A549 (cell line): ENCODE data around the gene HPS5. TPM values are rescaled to one million over a fixed set of nuclear protein-coding genes. Genes with fewer than 3 reads are reported as not detected.
A peak's percentile ranks its signal among the peaks of the same experiment; 100 is the strongest.

Experiments used
- ATAC-seq, 2 experiments: fragments of 200-7000 bp in 1 of 2; fragments of >200 bp in 1 of 2; cut with Nextera tagmentation in 1 of 2; cut with Tn5 transposase in 1 of 2; 3 replicates each; pipeline versions ENCODE4 v1.8.0 to v1.9.1; 2018 to 2020; ENCODE audit warnings: mild to moderate bottlenecking in 1 of 2, moderate library complexity in 1 of 2
- CTCF ChIA-PET: fragments of 300-600 bp; sonication (Branson Sonifier 250); formaldehyde crosslinking; extraction: SDS; loops from one replicate; lab custom pipeline; 2021; ENCODE audit warnings: antibody characterized with exemption, inconsistent platforms; lab: Yijun Ruan, JAX
- POLR2A ChIA-PET: fragments of 350-600 bp; formaldehyde crosslinking; extraction: SDS; loops from one replicate; lab custom pipeline; 2021; ENCODE audit warnings: antibody characterized with exemption, inconsistent platforms; lab: Yijun Ruan, JAX
- DNase-seq, 2 experiments: peaks; one replicate each; pipeline versions ENCODE4 v3.0.0 to v3.0.0-alpha.2; 2011 to 2016; ENCODE audit warnings: low read depth in 1 of 2, low spot score in 1 of 2
- FAIRE-seq: peaks from 2 replicates; lab custom pipeline; 2011; peaks lifted over from hg19 to GRCh38; lab: Jason Lieb, UNC
- H3K27ac ChIP-seq, 2 experiments: fragments of >200 bp; sonication (Bioruptor Twin); formaldehyde crosslinking; 3 replicates each; pipeline ENCODE4 v1.5.1; 2016 to 2017
- H3K4me1 ChIP-seq: fragments of >200 bp; sonication (Bioruptor Twin); formaldehyde crosslinking; 3 replicates; pipeline ENCODE4 v1.6.1; 2016
- H3K4me2 ChIP-seq: fragments of >200 bp; sonication (Bioruptor Twin); formaldehyde crosslinking; 3 replicates; pipeline ENCODE4 v1.6.1; 2016
- H3K4me3 ChIP-seq: fragments of >200 bp; sonication (Bioruptor Twin); formaldehyde crosslinking; 3 replicates; pipeline ENCODE4 v1.5.1; 2016
- H3K9me3 ChIP-seq: fragments of >200 bp; sonication (Bioruptor Twin); formaldehyde crosslinking; 3 replicates; pipeline ENCODE4 v1.6.1; 2016
- CBX2 ChIP-seq: fragments of 200-600 bp; sonication (generic); IDR thresholded peaks from 2 replicates; pipeline ENCODE4 v1.6.1; 2016; ENCODE audit warnings: low read depth, mild to moderate bottlenecking, borderline replicate concordance
- CBX8 ChIP-seq: fragments of 200-600 bp; sonication (generic); IDR thresholded peaks from 2 replicates; pipeline ENCODE4 v1.6.1; 2016
- CEBPB ChIP-seq, 2 experiments: fragments of >200 bp in 1 of 2; sonication (Bioruptor Twin) in 1 of 2; formaldehyde crosslinking in 1 of 2; IDR thresholded peaks; 2 replicates each; pipeline ENCODE4 v1.6.1; 2012 to 2016
- EHF ChIP-seq: fragments of 250-450 bp; sonication (Bioruptor Pico); IDR thresholded peaks from 2 replicates; pipeline ENCODE4 v1.5.0; 2020; ENCODE audit warnings: mild to moderate bottlenecking
- FOSL2 ChIP-seq, 2 experiments: fragments of 450-650 bp in 1 of 2; fragments of >200 bp in 1 of 2; sonication (Bioruptor Twin) in 1 of 2; formaldehyde crosslinking; IDR thresholded peaks; 2 replicates each; pipeline versions ENCODE4 v1.5.0 to v1.6.1; 2016 to 2020; ENCODE audit warnings: mild to moderate bottlenecking in 1 of 2, moderate library complexity in 1 of 2
- GATA3 ChIP-seq: IDR thresholded peaks from 2 replicates; pipeline ENCODE4 v1.6.1; 2012; ENCODE audit warnings: borderline replicate concordance
- HEYL ChIP-seq: fragments of 250-450 bp; sonication (Bioruptor Pico); IDR thresholded peaks from 2 replicates; pipeline ENCODE4 v1.8.0; 2021; ENCODE audit warnings: mild to moderate bottlenecking, moderate library complexity
- KDM1A ChIP-seq: fragments of 200-600 bp; sonication (generic); IDR thresholded peaks from 2 replicates; pipeline ENCODE4 v1.6.1; 2016; ENCODE audit warnings: low read depth, mild to moderate bottlenecking
- KDM5A ChIP-seq: fragments of 200-600 bp; sonication (generic); IDR thresholded peaks from 2 replicates; pipeline ENCODE4 v1.6.1; 2016; ENCODE audit warnings: antibody characterized with exemption, mild to moderate bottlenecking
- MAFK ChIP-seq: fragments of 450-650 bp; IDR thresholded peaks from 2 replicates; pipeline ENCODE4 v1.6.1; 2014; ENCODE audit not compliant: partially characterized antibody
- MAZ ChIP-seq: fragments of 150-350 bp; IDR thresholded peaks from 2 replicates; pipeline ENCODE4 v1.6.1; 2014; ENCODE audit warnings: antibody characterized with exemption, low read depth, low read length, borderline replicate concordance
- NPAS2 ChIP-seq: fragments of 250-450 bp; sonication (Bioruptor Pico); IDR thresholded peaks from 2 replicates; pipeline ENCODE4 v1.8.0; 2022; ENCODE audit warnings: mild to moderate bottlenecking, moderate library complexity, borderline replicate concordance
- POLR2A ChIP-seq: IDR thresholded peaks from 2 replicates; pipeline ENCODE4 v1.6.1; 2012; ENCODE audit warnings: mild to moderate bottlenecking, low read length
- RAD21 ChIP-seq, 2 experiments: fragments of >200 bp in 1 of 2; sonication (Bioruptor Twin) in 1 of 2; formaldehyde crosslinking in 1 of 2; IDR thresholded peaks in 1 of 2; conservative IDR thresholded peaks in 1 of 2; 2 replicates in 1 of 2; 3 replicates in 1 of 2; pipeline ENCODE4 v1.6.1; 2012 to 2018; ENCODE audit warnings: inconsistent platforms in 1 of 2
- RCOR1 ChIP-seq: fragments of 150-350 bp; IDR thresholded peaks from 2 replicates; pipeline ENCODE4 v1.6.1; 2014; ENCODE audit warnings: antibody characterized with exemption, low read length, low read depth
- RFX5 ChIP-seq: fragments of 450-650 bp; IDR thresholded peaks from 2 replicates; pipeline ENCODE4 v1.7.1; 2014; ENCODE audit warnings: antibody characterized with exemption, mild to moderate bottlenecking, moderate library complexity
- SREBF2 ChIP-seq: fragments of 450-650 bp; IDR thresholded peaks from 2 replicates; pipeline ENCODE4 v1.6.1; 2014; ENCODE audit warnings: mild to moderate bottlenecking, moderate library complexity
- TFCP2L1 ChIP-seq: fragments of 250-450 bp; sonication (Bioruptor Pico); IDR thresholded peaks from 2 replicates; pipeline ENCODE4 v1.5.0; 2021; ENCODE audit warnings: mild to moderate bottlenecking
- ZC3H11A ChIP-seq: fragments of 450-650 bp; IDR thresholded peaks from 2 replicates; pipeline ENCODE4 v1.6.1; 2014; ENCODE audit warnings: antibody characterized with exemption, mild to moderate bottlenecking
- ZSCAN20 ChIP-seq: fragments of 250-450 bp; sonication (Bioruptor Pico); IDR thresholded peaks from 2 replicates; pipeline ENCODE4 v1.8.0; 2022; ENCODE audit warnings: mild to moderate bottlenecking, moderate library complexity
- WGBS: methylation state at CpG from one replicate; pipeline ENCODE4 v1.1.6; 2017; ENCODE audit errors: missing lambda C conversion rate; 5-methylcytosine and 5-hydroxymethylcytosine counted together
- polyA plus RNA-seq, 4 experiments: library from polyadenylated mRNA; depleted of rRNA in 3 of 4; stranded (reverse); fragments of >200 nt; fragmentation: RNase III in 1 of 4; extraction: RNeasy Plus Mini Kit Qiagen cat#74134 plus additional on column Dnase treatment in 1 of 4; gene quantifications; 2 replicates in 3 of 4; 3 replicates in 1 of 4; pipeline ENCODE4 v1.2.3, GENCODE V29; 2011 to 2017
- TF ChIP-seq, protein P1 (sequence below): fragments of 250-450 bp; sonication (Bioruptor Pico); IDR thresholded peaks from 2 replicates; pipeline ENCODE4 v1.5.0; 2020; ENCODE audit warnings: low read depth, mild to moderate bottlenecking, moderate library complexity
- TF ChIP-seq, protein P2 (sequence below): IDR thresholded peaks from 2 replicates; pipeline ENCODE4 v1.6.1; 2012; ENCODE audit warnings: low read depth, borderline replicate concordance
- TF ChIP-seq, protein P3 (sequence below): fragments of >200 bp; sonication (Bioruptor Twin); formaldehyde crosslinking; IDR thresholded peaks from 3 replicates; pipeline ENCODE4 v1.5.1; 2016
- TF ChIP-seq, protein P4 (sequence below): IDR thresholded peaks from 2 replicates; pipeline ENCODE4 v1.6.1; 2012

HPS5 gene
- polyA plus RNA-seq, 2 of the 4 experiments (the other 2 are of a cell fraction): 18.4 to 29.1 TPM

DNA sequence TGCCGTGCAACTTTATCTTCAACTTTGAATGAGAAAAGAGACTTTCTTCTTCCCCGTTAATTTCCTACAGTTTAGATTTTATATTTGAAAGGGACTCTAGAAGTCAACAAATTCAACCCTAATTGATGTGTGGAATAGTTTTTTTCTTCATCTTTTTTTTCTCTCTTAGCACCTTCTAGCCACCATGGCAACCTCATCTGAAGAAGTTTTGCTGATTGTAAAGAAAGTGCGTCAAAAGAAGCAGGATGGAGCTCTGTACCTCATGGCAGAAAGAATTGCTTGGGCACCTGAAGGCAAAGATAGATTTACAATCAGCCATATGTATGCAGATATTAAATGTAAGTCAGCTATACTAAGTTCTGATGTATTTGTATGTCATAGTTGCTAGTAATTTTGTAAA is 11.0 kb upstream of the HPS5 start:
- CTCF ChIA-PET: interaction anchor here (1.0 kb wide), 1 partner anchor 48 kb away, joined by 3 read pairs; no protein-coding TSS in a partner anchor
- Histone ChIP-seq H3K27ac (no peak overlapping the region), H3K4me3 (no peak overlapping the region), H3K9me3 (no peaks in the 10 kb centered on the region), H3K4me2 (no peak overlapping the region), H3K4me1 (peaks cover 15% of the 10 kb centered on the region)
- POLR2A ChIA-PET: no interaction called here
- ATAC-seq: no peak
- no peak for DNase-seq
- no peak for TF ChIP-seq NPAS2 (CRISPR knock-in tag)
- no peak for TF ChIP-seq MAZ
- no peak for TF ChIP-seq CEBPB (IDR thresholded peaks at IDR 0.05)
- TF ChIP-seq RAD21 (conservative IDR thresholded peaks at IDR 0.05 in 1 of 2, IDR thresholded peaks at IDR 0.05 in 1 of 2): no peak
- TF ChIP-seq, protein P1, sequence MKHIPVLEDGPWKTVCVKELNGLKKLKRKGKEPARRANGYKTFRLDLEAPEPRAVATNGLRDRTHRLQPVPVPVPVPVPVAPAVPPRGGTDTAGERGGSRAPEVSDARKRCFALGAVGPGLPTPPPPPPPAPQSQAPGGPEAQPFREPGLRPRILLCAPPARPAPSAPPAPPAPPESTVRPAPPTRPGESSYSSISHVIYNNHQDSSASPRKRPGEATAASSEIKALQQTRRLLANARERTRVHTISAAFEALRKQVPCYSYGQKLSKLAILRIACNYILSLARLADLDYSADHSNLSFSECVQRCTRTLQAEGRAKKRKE (CRISPR knock-in tag): no peak
- no peak for TF ChIP-seq GATA3
- no peak for TF ChIP-seq POLR2A
- TF ChIP-seq SREBF2: no peak
- no peak for TF ChIP-seq KDM5A
- TF ChIP-seq, protein P2, sequence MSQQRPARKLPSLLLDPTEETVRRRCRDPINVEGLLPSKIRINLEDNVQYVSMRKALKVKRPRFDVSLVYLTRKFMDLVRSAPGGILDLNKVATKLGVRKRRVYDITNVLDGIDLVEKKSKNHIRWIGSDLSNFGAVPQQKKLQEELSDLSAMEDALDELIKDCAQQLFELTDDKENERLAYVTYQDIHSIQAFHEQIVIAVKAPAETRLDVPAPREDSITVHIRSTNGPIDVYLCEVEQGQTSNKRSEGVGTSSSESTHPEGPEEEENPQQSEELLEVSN: no peak
- TF ChIP-seq ZC3H11A: no peak
- TF ChIP-seq, protein P3, sequence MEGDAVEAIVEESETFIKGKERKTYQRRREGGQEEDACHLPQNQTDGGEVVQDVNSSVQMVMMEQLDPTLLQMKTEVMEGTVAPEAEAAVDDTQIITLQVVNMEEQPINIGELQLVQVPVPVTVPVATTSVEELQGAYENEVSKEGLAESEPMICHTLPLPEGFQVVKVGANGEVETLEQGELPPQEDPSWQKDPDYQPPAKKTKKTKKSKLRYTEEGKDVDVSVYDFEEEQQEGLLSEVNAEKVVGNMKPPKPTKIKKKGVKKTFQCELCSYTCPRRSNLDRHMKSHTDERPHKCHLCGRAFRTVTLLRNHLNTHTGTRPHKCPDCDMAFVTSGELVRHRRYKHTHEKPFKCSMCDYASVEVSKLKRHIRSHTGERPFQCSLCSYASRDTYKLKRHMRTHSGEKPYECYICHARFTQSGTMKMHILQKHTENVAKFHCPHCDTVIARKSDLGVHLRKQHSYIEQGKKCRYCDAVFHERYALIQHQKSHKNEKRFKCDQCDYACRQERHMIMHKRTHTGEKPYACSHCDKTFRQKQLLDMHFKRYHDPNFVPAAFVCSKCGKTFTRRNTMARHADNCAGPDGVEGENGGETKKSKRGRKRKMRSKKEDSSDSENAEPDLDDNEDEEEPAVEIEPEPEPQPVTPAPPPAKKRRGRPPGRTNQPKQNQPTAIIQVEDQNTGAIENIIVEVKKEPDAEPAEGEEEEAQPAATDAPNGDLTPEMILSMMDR: no peak
- TF ChIP-seq RCOR1: no peak
- TF ChIP-seq, protein P4, sequence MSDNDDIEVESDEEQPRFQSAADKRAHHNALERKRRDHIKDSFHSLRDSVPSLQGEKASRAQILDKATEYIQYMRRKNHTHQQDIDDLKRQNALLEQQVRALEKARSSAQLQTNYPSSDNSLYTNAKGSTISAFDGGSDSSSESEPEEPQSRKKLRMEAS: no peak
- no peak for TF ChIP-seq CBX8
- no peak for FAIRE-seq
- WGBS: 92% methylated on average over 3 of the region's 3 CpGs

DNA sequence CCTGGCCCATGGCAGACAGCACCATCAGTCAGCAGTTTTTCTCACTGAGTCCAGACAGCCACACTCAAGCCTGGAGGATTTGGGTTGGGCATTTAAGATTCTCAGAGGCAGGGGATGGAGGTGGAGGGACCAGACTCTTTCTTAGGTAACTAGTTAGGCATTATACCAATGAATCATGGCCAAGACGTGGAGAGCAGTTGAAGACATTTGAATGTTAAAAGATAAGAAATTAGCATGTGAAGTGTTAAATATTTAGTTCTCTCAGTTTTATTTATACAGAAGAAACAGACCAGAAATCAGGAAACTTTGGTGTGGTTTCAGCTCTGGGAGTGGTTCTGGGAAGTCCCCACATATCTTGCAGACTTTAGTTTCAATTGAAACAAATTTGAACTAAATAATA is 10.4 kb upstream of the HPS5 start:
- WGBS: 76% methylated on average over 1 of the region's 1 CpG
- peaks cover 15% of the 10 kb centered on the region for H3K4me1 ChIP-seq
- FAIRE-seq (no peak), ATAC-seq (no peak)
- TF ChIP-seq, protein P4: no peak
- TF ChIP-seq, protein P1 (CRISPR knock-in tag): no peak
- TF ChIP-seq CBX2 (no peak), KDM1A (no peak)
- TF ChIP-seq, all 56 proteins: peak for 0
- H3K27ac ChIP-seq: 0 out of 6 replicates have a peak overlapping the region, but pooled peaks of 1 of the 2 experiments have one; percentile 31
- no peaks in the 10 kb centered on the region for H3K9me3 ChIP-seq
- ChIA-PET CTCF (interaction anchor here (1.0 kb wide), 1 partner anchor 49 kb away, joined by 3 read pairs; no protein-coding TSS in a partner anchor), POLR2A (no interaction called here)
- no peak overlapping the region for H3K4me2 ChIP-seq
- no peak overlapping the region for H3K4me3 ChIP-seq
- no peak for DNase-seq

DNA sequence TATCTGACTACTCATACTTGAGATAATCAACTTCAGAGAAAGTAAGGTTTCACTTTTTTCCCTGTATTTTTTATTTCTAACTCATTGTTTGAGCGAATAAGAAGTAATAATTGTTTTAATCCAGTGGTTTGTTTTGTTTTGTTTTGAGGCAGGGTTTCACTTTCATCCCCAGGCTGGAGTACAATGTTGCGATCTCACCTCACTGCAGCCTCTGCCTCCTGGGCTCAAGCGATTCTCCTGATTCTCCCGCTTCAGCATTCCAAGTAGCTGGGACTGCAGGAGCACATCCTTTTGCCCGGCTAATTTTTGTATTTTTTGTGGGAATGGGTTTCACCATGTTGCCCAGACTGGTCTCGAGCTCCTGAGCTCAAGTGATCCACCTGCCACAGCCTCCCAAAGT is 9.0 kb upstream of the HPS5 start:
- ATAC-seq (no peak), FAIRE-seq (no peak), DNase-seq (no peak)
- CTCF ChIA-PET: no interaction called here
- Histone ChIP-seq H3K4me1 (peaks cover 15% of the 10 kb centered on the region), H3K4me3 (no peak overlapping the region)
- TF ChIP-seq ZSCAN20 (CRISPR knock-in tag) (no peak), RFX5 (no peak), MAFK (no peak), EHF (no peak), HEYL (CRISPR knock-in tag) (no peak), FOSL2 (IDR thresholded peaks at IDR 0.05) (no peak), FOSL2 (CRISPR knock-in tag; IDR thresholded peaks at IDR 0.05) (no peak), NPAS2 (CRISPR knock-in tag) (no peak), CEBPB (IDR thresholded peaks at IDR 0.05) (no peak), GATA3 (no peak), TFCP2L1 (CRISPR knock-in tag) (no peak)
- TF ChIP-seq, all 56 proteins: peak for 0
- WGBS: 95% methylated on average over 6 of the region's 6 CpGs
- POLR2A ChIA-PET: no interaction called here
- H3K4me2 ChIP-seq: no peak overlapping the region
- H3K27ac ChIP-seq: no peak overlapping the region
- no peaks in the 10 kb centered on the region for H3K9me3 ChIP-seq
